ENCODE results near the gene CAMSAP3.

GRCh38 chr19:7550169-7550770 is 45.4 kb upstream of the CAMSAP3 start:
- no peak for TF ChIP-seq CTCF (IDR thresholded peaks at IDR 0.05; ENCODE audit: low read length)
- no peak for TF ChIP-seq EZH2 (IDR thresholded peaks at IDR 0.05; ENCODE audit: borderline replicate concordance, low read length)
